Measurements from ENCODE around the gene VCX.
"Not testable (repeated sequence)": the region's sequence is repeated elsewhere in the genome, so short reads cannot be mapped to it uniquely, and the experiment has no call there.

The VCX gene

GRCh38 chrX:7842871-7843270 is at the start of gene VCX:
TSS of gene VCX (plus strand) at chrX:7843171. CDS start at chrX:7843204, 33 bp downstream.
- H3K27me3 Mint-ChIP-seq (ENCODE audit: low read depth); H3K4me3 Mint-ChIP-seq; H3K27ac Mint-ChIP-seq; H3K36me3 Mint-ChIP-seq (ENCODE audit: low read depth); H3K4me1 Mint-ChIP-seq (ENCODE audit: low read depth); DNase-seq (ENCODE audit: low spot score); H3K9me3 Mint-ChIP-seq: not testable (repeated sequence)

GRCh38 chrX:7798327-7798726 is 44.6 kb upstream of the VCX start:
- Mint-ChIP-seq H3K4me3 (no peak overlapping the region), H3K27ac (no peak overlapping the region), H3K9me3 (peaks cover 6% of the 10 kb centered on the region), H3K27me3 (ENCODE audit: low read depth) (no peaks in the 10 kb centered on the region), H3K4me1 (ENCODE audit: low read depth) (no peaks in the 10 kb centered on the region), H3K36me3 (ENCODE audit: low read depth) (no peaks in the 10 kb centered on the region)
- DNase-seq (ENCODE audit: low spot score): no peak

DNA sequence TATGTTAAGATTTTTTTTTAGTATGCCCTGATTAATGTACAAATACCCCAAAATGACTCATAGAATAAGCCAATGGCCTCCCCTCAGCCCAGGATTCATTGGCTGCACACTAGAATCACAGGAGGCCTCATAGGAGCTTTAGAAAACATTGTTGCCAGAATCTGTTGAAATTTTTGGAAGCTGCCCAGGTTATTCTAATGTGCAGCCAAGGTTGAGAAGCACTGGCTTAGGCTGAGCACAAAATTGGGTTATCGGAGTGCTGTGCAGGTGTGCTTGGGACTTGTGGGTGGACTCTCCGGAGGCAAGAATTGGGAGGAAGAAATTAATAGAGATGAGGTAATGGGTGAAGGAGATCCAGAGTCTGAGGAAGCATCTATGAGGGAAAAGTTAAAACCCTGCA is 41.3 kb upstream of the VCX start:
- H3K4me3 Mint-ChIP-seq: no peak overlapping the region
- no peaks in the 10 kb centered on the region for H3K4me1 Mint-ChIP-seq (ENCODE audit: low read depth)
- no peaks in the 10 kb centered on the region for H3K27me3 Mint-ChIP-seq (ENCODE audit: low read depth)
- no peaks in the 10 kb centered on the region for H3K36me3 Mint-ChIP-seq (ENCODE audit: low read depth)
- DNase-seq (ENCODE audit: low spot score): no peak
- no peak overlapping the region for H3K27ac Mint-ChIP-seq
- peaks cover 6% of the 10 kb centered on the region for H3K9me3 Mint-ChIP-seq

- Mint-ChIP-seq H3K4me1 (ENCODE audit: low read depth) (no peaks in the 10 kb centered on the region), H3K36me3 (ENCODE audit: low read depth) (no peaks in the 10 kb centered on the region)
- no peak for DNase-seq (ENCODE audit: low spot score)
Observed at GRCh38 chrX:7815166-7815805, 27.7 kb upstream of the VCX start.

GRCh38 chrX:7828594-7828993 is 14.4 kb upstream of the VCX start:
- no peaks in the 10 kb centered on the region for H3K9me3 Mint-ChIP-seq
- H3K36me3 Mint-ChIP-seq (ENCODE audit: low read depth): no peaks in the 10 kb centered on the region
- no peaks in the 10 kb centered on the region for H3K27me3 Mint-ChIP-seq (ENCODE audit: low read depth)
- DNase-seq (ENCODE audit: low spot score): no peak
- H3K27ac Mint-ChIP-seq: no peak overlapping the region
- H3K4me1 Mint-ChIP-seq (ENCODE audit: low read depth): no peaks in the 10 kb centered on the region
- H3K4me3 Mint-ChIP-seq: no peak overlapping the region

More at GRCh38 chrX:7815166-7815805, 27.7 kb upstream of the VCX start:
- Mint-ChIP-seq H3K4me3 (no peak overlapping the region), H3K27me3 (ENCODE audit: low read depth) (no peaks in the 10 kb centered on the region), H3K9me3 (no peaks in the 10 kb centered on the region), H3K27ac (no peak overlapping the region)

DNA sequence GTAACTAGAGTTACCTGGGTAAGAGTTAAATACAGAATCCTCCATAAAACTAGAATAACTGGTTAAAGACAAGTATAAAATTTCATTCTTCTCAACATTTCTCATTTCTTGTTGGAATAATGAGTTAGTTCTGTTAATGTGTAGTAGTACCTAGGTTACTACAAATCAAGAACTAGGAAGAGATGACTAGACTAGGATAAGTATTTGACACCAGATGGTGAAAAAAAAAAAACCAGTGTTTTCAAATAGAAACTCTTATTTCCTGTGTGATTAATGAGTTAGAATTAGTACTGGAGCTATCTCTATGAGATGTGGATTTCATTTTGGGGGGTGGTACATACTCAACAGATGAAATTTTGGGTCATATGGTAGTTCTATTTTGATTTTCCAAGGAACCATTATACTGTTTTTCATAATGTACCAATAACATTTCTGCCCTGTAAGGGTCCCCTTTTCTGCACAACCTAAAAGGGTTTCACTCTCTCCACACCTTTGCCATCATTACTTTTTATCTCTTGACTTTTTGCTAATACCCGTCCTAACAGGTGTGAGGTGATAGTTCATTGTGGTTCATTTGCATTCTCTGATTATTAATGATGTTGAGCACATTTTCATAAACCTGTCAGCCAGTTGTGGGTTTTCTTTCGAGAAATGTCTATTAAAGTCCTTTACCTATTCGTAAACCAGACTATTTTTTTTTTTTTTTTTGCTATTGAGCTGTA is 1.7 kb upstream of the VCX start:
- H3K36me3 Mint-ChIP-seq (ENCODE audit: low read depth): no peaks in the 10 kb centered on the region
- H3K4me3 Mint-ChIP-seq: no peak overlapping the region

GRCh38 chrX:7852166-7852565 is 9.2 kb downstream of the VCX start:
- no peaks in the 10 kb centered on the region for H3K27me3 Mint-ChIP-seq (ENCODE audit: low read depth)
- no peaks in the 10 kb centered on the region for H3K36me3 Mint-ChIP-seq (ENCODE audit: low read depth)
- no peak for DNase-seq (ENCODE audit: low spot score)
- no peak overlapping the region for H3K27ac Mint-ChIP-seq
- H3K4me3 Mint-ChIP-seq: no peak overlapping the region
- H3K9me3 Mint-ChIP-seq: no peaks in the 10 kb centered on the region
- no peaks in the 10 kb centered on the region for H3K4me1 Mint-ChIP-seq (ENCODE audit: low read depth)

More for the DNA sequence above, 1.7 kb upstream of the VCX start:
- Mint-ChIP-seq H3K27me3 (ENCODE audit: low read depth) (no peaks in the 10 kb centered on the region), H3K4me1 (ENCODE audit: low read depth) (no peaks in the 10 kb centered on the region), H3K27ac (no peak overlapping the region), H3K9me3 (peaks cover 3% of the 10 kb centered on the region)
- DNase-seq (ENCODE audit: low spot score): no peak

GRCh38 chrX:7872042-7872441 is 29.1 kb downstream of the VCX start:
- H3K4me3 Mint-ChIP-seq: no peak overlapping the region
- H3K27ac Mint-ChIP-seq: no peak overlapping the region
- H3K27me3 Mint-ChIP-seq (ENCODE audit: low read depth): no peaks in the 10 kb centered on the region
- H3K9me3 Mint-ChIP-seq: no peaks in the 10 kb centered on the region
- DNase-seq (ENCODE audit: low spot score): no peak
- no peaks in the 10 kb centered on the region for H3K4me1 Mint-ChIP-seq (ENCODE audit: low read depth)
- no peaks in the 10 kb centered on the region for H3K36me3 Mint-ChIP-seq (ENCODE audit: low read depth)

DNA sequence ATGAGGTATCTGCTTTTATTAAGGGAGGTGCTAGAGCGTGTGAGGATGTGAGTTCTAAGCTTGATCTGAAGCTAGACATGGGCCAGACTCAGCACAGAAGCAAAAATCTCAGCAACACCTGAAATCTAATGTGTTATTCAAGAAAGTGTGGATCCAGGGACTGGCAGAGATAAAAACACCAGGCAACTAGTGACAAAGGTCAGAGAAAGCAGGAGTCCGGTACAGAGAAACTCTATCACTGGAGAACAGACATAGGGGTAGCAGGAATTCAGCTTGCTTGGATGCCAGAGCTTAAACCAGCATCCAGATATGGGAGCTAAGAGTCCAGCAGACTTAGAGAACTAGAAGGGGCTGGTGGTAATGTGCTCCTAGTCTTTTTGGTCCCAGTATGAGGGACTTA is 34.0 kb downstream of the VCX start:
- no peak overlapping the region for H3K4me3 Mint-ChIP-seq
- no peaks in the 10 kb centered on the region for H3K9me3 Mint-ChIP-seq
- no peaks in the 10 kb centered on the region for H3K27me3 Mint-ChIP-seq (ENCODE audit: low read depth)
- no peak overlapping the region for H3K27ac Mint-ChIP-seq
- H3K36me3 Mint-ChIP-seq (ENCODE audit: low read depth): no peaks in the 10 kb centered on the region
- no peaks in the 10 kb centered on the region for H3K4me1 Mint-ChIP-seq (ENCODE audit: low read depth)
- DNase-seq (ENCODE audit: low spot score): no peak

GRCh38 chrX:7889135-7889534 is 46.2 kb downstream of the VCX start:
- no peak overlapping the region for H3K4me3 Mint-ChIP-seq
- no peaks in the 10 kb centered on the region for H3K36me3 Mint-ChIP-seq (ENCODE audit: low read depth)
- no peaks in the 10 kb centered on the region for H3K9me3 Mint-ChIP-seq
- no peaks in the 10 kb centered on the region for H3K27me3 Mint-ChIP-seq (ENCODE audit: low read depth)
- no peak for DNase-seq (ENCODE audit: low spot score)
- H3K27ac Mint-ChIP-seq: no peak overlapping the region
- H3K4me1 Mint-ChIP-seq (ENCODE audit: low read depth): no peaks in the 10 kb centered on the region

GRCh38 chrX:7889680-7890079 is 46.7 kb downstream of the VCX start:
- no peak for DNase-seq (ENCODE audit: low spot score)
- no peaks in the 10 kb centered on the region for H3K9me3 Mint-ChIP-seq
- no peak overlapping the region for H3K27ac Mint-ChIP-seq
- no peak overlapping the region for H3K4me3 Mint-ChIP-seq
- no peaks in the 10 kb centered on the region for H3K27me3 Mint-ChIP-seq (ENCODE audit: low read depth)
- H3K4me1 Mint-ChIP-seq (ENCODE audit: low read depth): no peaks in the 10 kb centered on the region
- H3K36me3 Mint-ChIP-seq (ENCODE audit: low read depth): no peaks in the 10 kb centered on the region

DNA sequence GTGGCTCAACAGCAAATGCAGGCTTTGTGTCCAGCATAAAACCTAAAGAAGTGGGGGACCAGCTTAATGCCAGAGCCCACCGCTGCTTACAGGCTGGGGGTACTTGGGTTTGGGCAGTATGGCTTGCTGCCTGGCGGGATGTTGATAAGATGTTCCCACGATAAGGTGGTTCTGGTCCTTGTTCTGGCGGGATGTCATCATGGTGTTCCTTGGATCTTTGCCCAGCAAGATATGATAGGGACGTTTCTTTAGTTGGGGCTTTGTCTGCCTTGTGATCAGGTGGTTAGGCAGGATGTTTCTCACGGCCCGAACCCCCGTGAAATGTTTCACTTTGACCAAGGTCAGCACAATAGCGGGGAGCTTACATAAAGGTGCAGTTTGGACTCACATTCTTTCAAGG is 49.0 kb downstream of the VCX start:
- no peak overlapping the region for H3K4me3 Mint-ChIP-seq
- no peaks in the 10 kb centered on the region for H3K9me3 Mint-ChIP-seq
- DNase-seq (ENCODE audit: low spot score): no peak
- no peak overlapping the region for H3K27ac Mint-ChIP-seq
- H3K36me3 Mint-ChIP-seq (ENCODE audit: low read depth): no peaks in the 10 kb centered on the region
- H3K4me1 Mint-ChIP-seq (ENCODE audit: low read depth): no peaks in the 10 kb centered on the region
- no peaks in the 10 kb centered on the region for H3K27me3 Mint-ChIP-seq (ENCODE audit: low read depth)

All from T-helper 2 cell treated with Interferon-gamma antibody and Interleukin-4, amounts not matched to agents 5 μg/mL and 100 μg/mL, for 36 hours (primary cell).